IMR-90 (cell line): Measurements from ENCODE around the gene KRIT1. TPM values are rescaled to one million over a fixed set of nuclear protein-coding genes. Genes with fewer than 3 reads are reported as not detected.

ENCODE experiments used
- ATAC-seq: fragments of 200-7000 bp; cut with Tn5 transposase; 2 replicates; pipeline ENCODE4 v1.9.1; 2020; ENCODE audit warnings: low read depth, mild to moderate bottlenecking, moderate library complexity
- BruUV-seq: library from RNA; stranded (reverse); fragments of 400-500 nt; replicated peaks from 2 replicates; lab custom pipeline; 2021; lab: Mats Ljungman, UMichigan
- CTCF ChIA-PET: fragments of 300-600 bp; formaldehyde crosslinking; extraction: SDS; loops from one replicate; lab custom pipeline; 2021; ENCODE audit warnings: antibody characterized with exemption; lab: Yijun Ruan, JAX
- POLR2A ChIA-PET: fragments of 300-600 bp; sonication (Branson Sonifier 250); formaldehyde crosslinking; loops from one replicate; lab custom pipeline; 2022; ENCODE audit warnings: antibody characterized with exemption; ENCODE audit not compliant: unreplicated experiment; lab: Charles Lee
- DNase-seq: peaks from one replicate; pipeline ENCODE4 v3.0.0; 2013
- H2AFZ ChIP-seq: replicated peaks from 2 replicates; pipeline ENCODE3; 2013; ENCODE audit warnings: low read length, mild to moderate bottlenecking; ENCODE audit not compliant: poor library complexity
- H2AK5ac ChIP-seq: 2 replicates; pipeline ENCODE4 v1.6.1; 2013; ENCODE audit warnings: low read depth, low read length, inconsistent platforms
- H2AK9ac ChIP-seq: replicated peaks from 2 replicates; pipeline ENCODE3; 2013; ENCODE audit warnings: mild to moderate bottlenecking, low read depth, low read length, moderate library complexity; ENCODE audit not compliant: poor library complexity
- H2BK120ac ChIP-seq: 2 replicates; pipeline ENCODE4 v1.6.1; 2013; ENCODE audit warnings: low read depth, low read length, inconsistent platforms
- H2BK15ac ChIP-seq: 3 replicates; pipeline ENCODE4 v1.6.1; 2013; ENCODE audit warnings: low read depth, low read length, inconsistent platforms
- H2BK20ac ChIP-seq: 2 replicates; pipeline ENCODE4 v1.6.1; 2013; ENCODE audit warnings: low read depth, mild to moderate bottlenecking, inconsistent platforms, low read length, moderate library complexity
- H2BK5ac ChIP-seq: 2 replicates; pipeline ENCODE4 v1.6.1; 2013; ENCODE audit warnings: mild to moderate bottlenecking, low read depth, low read length, inconsistent platforms; ENCODE audit not compliant: poor library complexity, severe bottlenecking
- H3K14ac ChIP-seq: replicated peaks from 2 replicates; pipeline ENCODE4 v1.6.1; 2013; ENCODE audit warnings: low read depth, low read length, inconsistent platforms
- H3K18ac ChIP-seq: 2 replicates; pipeline ENCODE4 v1.6.1; 2013; ENCODE audit warnings: low read depth, low read length, control low read depth
- H3K23ac ChIP-seq: 2 replicates; pipeline ENCODE4 v1.6.1; 2013; ENCODE audit warnings: low read depth, low read length, inconsistent platforms
- H3K27ac ChIP-seq: 2 replicates; pipeline ENCODE4 v1.5.1; 2013; ENCODE audit warnings: mild to moderate bottlenecking, control low read depth, low read length; ENCODE audit not compliant: insufficient read depth
- H3K27me3 ChIP-seq: 2 replicates; pipeline ENCODE4 v1.6.1; 2013; ENCODE audit warnings: low read length; ENCODE audit not compliant: control insufficient read depth, insufficient read depth
- H3K36me3 ChIP-seq: 2 replicates; pipeline ENCODE4 v1.6.1; 2013; ENCODE audit warnings: low read length, mixed read lengths; ENCODE audit not compliant: control insufficient read depth, insufficient read depth
- H3K4ac ChIP-seq: 2 replicates; pipeline ENCODE4 v1.6.1; 2013; ENCODE audit warnings: low read depth, low read length, inconsistent platforms
- H3K4me1 ChIP-seq: 2 replicates; pipeline ENCODE4 v1.6.1; 2013; ENCODE audit warnings: low read length, mixed read lengths; ENCODE audit not compliant: control insufficient read depth, insufficient read depth
- H3K4me2 ChIP-seq: 2 replicates; pipeline ENCODE4 v1.6.1; 2013; ENCODE audit warnings: low read depth, mild to moderate bottlenecking, control low read depth, low read length, moderate library complexity
- H3K4me3 ChIP-seq: 2 replicates; pipeline ENCODE4 v1.5.1; 2013; ENCODE audit warnings: low read depth, mild to moderate bottlenecking, control low read depth, low read length, moderate library complexity; ENCODE audit not compliant: insufficient read depth
- H3K56ac ChIP-seq: 2 replicates; pipeline ENCODE4 v1.6.1; 2013; ENCODE audit warnings: low read length, inconsistent platforms; ENCODE audit not compliant: insufficient read depth; ENCODE audit errors: extremely low read depth
- H3K79me1 ChIP-seq, 2 experiments: 2 replicates each; pipeline ENCODE4 v1.6.1; 2013; ENCODE audit warnings: low read length in 2 of 2, inconsistent platforms in 1 of 2, low read depth in 1 of 2
- H3K9ac ChIP-seq: 2 replicates; pipeline ENCODE4 v1.6.1; 2013; ENCODE audit warnings: low read depth, low read length, control low read depth
- H3K9me1 ChIP-seq: 2 replicates; pipeline ENCODE4 v1.6.1; 2013; ENCODE audit warnings: low read length, inconsistent platforms; ENCODE audit not compliant: insufficient read depth
- H3K9me3 ChIP-seq: 2 replicates; pipeline ENCODE4 v1.6.1; 2013; ENCODE audit warnings: low read length; ENCODE audit not compliant: control insufficient read depth, insufficient read depth
- H4K20me1 ChIP-seq: 2 replicates; pipeline ENCODE4 v1.6.1; 2013; ENCODE audit warnings: low read length, inconsistent platforms; ENCODE audit not compliant: insufficient read depth
- H4K5ac ChIP-seq: 2 replicates; pipeline ENCODE4 v1.6.1; 2013; ENCODE audit warnings: mild to moderate bottlenecking, low read depth, low read length, control low read depth
- H4K8ac ChIP-seq, 2 experiments: 2 replicates each; pipeline ENCODE4 v1.6.1; 2013; ENCODE audit warnings: low read depth in 2 of 2, low read length in 2 of 2, control low read depth in 1 of 2, inconsistent platforms in 1 of 2
- H4K91ac ChIP-seq: 2 replicates; pipeline ENCODE4 v1.6.1; 2013; ENCODE audit warnings: low read depth, low read length, inconsistent platforms; ENCODE audit not compliant: insufficient read depth
- NFE2L2 ChIP-seq: fragments of 150-350 bp; IDR thresholded peaks from 2 replicates; pipeline ENCODE4 v1.6.1; 2016; ENCODE audit warnings: low read depth, mild to moderate bottlenecking, low read length
- USF2 ChIP-seq: fragments of 150-350 bp; IDR thresholded peaks from 2 replicates; pipeline ENCODE4 v1.6.1; 2017; ENCODE audit warnings: mild to moderate bottlenecking, antibody characterized with exemption, low read length, low read depth
- WGBS, 2 experiments: methylation state at CpG; one replicate each; pipeline versions ENCODE4 v1.1.5 to v1.1.7; 2013; ENCODE audit warnings: missing lambda C conversion rate in 2 of 2; ENCODE audit not compliant: insufficient read length in 1 of 2; ENCODE audit errors: extremely low coverage in 2 of 2; 5-methylcytosine and 5-hydroxymethylcytosine counted together
- dilution Hi-C: fragments of 300-500 bp; cut with HindIII; formaldehyde crosslinking; loops from one replicate; pipeline ENCODE4 v1.14.3; 2018; ENCODE audit warnings: low sequenced_read_pairs; ENCODE audit not compliant: unreplicated experiment
- in situ Hi-C: fragments of 300-500 bp; cut with MboI; formaldehyde crosslinking; loops from 3 replicates; pipeline ENCODE4 v1.14.3; 2019; ENCODE audit warnings: low sequenced_read_pairs, inconsistent platforms, mixed read lengths
- intact Hi-C: fragments of 100-400 bp; cut with micrococcal nuclease; formaldehyde crosslinking; loops from 2 replicates; pipeline ENCODE4 v1.10.0; 2022
- polyA plus RNA-seq, 3 experiments: library from polyadenylated mRNA; depleted of rRNA; stranded (reverse); fragments of >200 nt; gene quantifications; 2 replicates each; pipeline ENCODE4 v1.2.3, GENCODE V29; 2012; ENCODE audit warnings: low replicate concordance in 1 of 3
- total RNA-seq: library from RNA; depleted of rRNA; stranded (reverse); fragments of >200 nt; gene quantifications from 2 replicates; pipeline ENCODE4 v1.2.3, GENCODE V29; 2012

KRIT1 gene
- total and polyA plus RNA-seq, 2 of the 4 experiments (the other 2 are of a cell fraction) = 22.9 to 38.2 TPM

- H3K4me1 ChIP-seq = no peaks in the 10 kb centered on the region; the same call in 1 of the 2 replicates
- intact Hi-C loops (no loop called here), dilution Hi-C loops (no loop called here), in situ Hi-C loops (no loop called here)
- no peak for DNase-seq
- H2BK5ac ChIP-seq = no peak overlapping the region
- no peak overlapping the region for H4K91ac ChIP-seq
- no peak overlapping the region for H2BK15ac ChIP-seq
- H2AK5ac ChIP-seq = no peak overlapping the region
- no peak for ATAC-seq
- H3K4ac ChIP-seq = no peak overlapping the region
- POLR2A ChIA-PET = no interaction called here
- H3K23ac ChIP-seq = no peak overlapping the region
- no peak overlapping the region for H3K18ac ChIP-seq
- H2BK120ac ChIP-seq = no peak overlapping the region
- no peak overlapping the region for H3K9ac ChIP-seq
- H3K27ac ChIP-seq = no peak overlapping the region
- H4K8ac ChIP-seq = no peak overlapping the region
- H3K4me3 ChIP-seq = no peak overlapping the region
- H3K14ac ChIP-seq = no peak overlapping the region
- no peak overlapping the region for H3K4me2 ChIP-seq
- H4K20me1 ChIP-seq = peaks cover 42% of the 10 kb centered on the region
- CTCF ChIA-PET = interaction anchor here (1.0 kb wide), 1 partner anchor 11 kb away, joined by 3 read pairs; no protein-coding TSS in a partner anchor
- H3K27me3 ChIP-seq = no peaks in the 10 kb centered on the region
- H3K9me3 ChIP-seq = no peaks in the 10 kb centered on the region; the same call in 1 of the 2 replicates
- H2AFZ ChIP-seq = no peak overlapping the region
- no peaks in the 10 kb centered on the region; the same call in 1 of the 2 replicates for H3K9me1 ChIP-seq
- no peak overlapping the region for H2AK9ac ChIP-seq
- H3K79me1 ChIP-seq = peaks cover 22 to 42% of the 10 kb centered on the region in 2 experiments
- no peak overlapping the region for H2BK20ac ChIP-seq
- TF ChIP-seq USF2 (no peak), NFE2L2 (no peak)
- no TSS peak for BruUV-seq
- no peak overlapping the region for H4K5ac ChIP-seq
- no peaks in the 10 kb centered on the region for H3K36me3 ChIP-seq
- WGBS, 2 experiments = no CpG with 5 or more reads among the region's 4 CpGs
- no peak overlapping the region for H3K56ac ChIP-seq
Observed at GRCh38 chr7:92259062-92259461, 13.3 kb upstream of the KRIT1 start.
